GM18861 (cell line): ENCODE results near the gene AP2B1.
"Not testable (repeated sequence)": the region's sequence is repeated elsewhere in the genome, so short reads cannot be mapped to it uniquely, and the experiment has no call there.

Experiments
- ATAC-seq: cut with Tn5 transposase; IDR thresholded peaks from one replicate; pipeline ENCODE4 v1.9.1; 2021; ENCODE audit not compliant: unreplicated experiment

AP2B1 gene

GRCh38 chr17:35744830-35745229 is 157.7 kb downstream of the AP2B1 start:
- no peak for ATAC-seq

DNA sequence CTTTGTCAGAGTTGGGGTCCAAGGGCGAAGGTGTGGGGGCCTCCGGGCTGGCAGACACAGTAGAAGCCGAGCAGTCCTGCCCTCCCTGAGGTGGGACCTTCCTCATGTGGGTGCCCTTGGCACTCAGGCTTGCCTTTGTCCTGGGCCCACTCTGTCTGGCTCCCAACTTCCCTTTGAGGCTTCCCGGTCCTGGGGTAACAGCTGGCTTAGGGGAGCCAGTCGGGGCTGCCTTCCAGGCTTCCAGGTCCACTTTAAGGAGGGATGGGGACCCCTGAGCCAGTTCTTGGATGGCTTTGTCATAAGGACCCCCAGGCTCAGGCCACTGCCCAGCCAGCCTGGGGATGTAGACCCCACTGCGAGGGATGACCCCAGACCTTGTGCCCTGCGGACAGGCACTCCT is 158.1 kb downstream of the AP2B1 start:
- no peak for ATAC-seq

GRCh38 chr17:35745749-35746320 is 158.7 kb downstream of the AP2B1 start:
- no peak for ATAC-seq

- no peak for ATAC-seq
Observed at GRCh38 chr17:35747540-35748017, 160.5 kb downstream of the AP2B1 start.

- ATAC-seq, result no peak
Observed at GRCh38 chr17:35748341-35748841, 161.3 kb downstream of the AP2B1 start.

DNA sequence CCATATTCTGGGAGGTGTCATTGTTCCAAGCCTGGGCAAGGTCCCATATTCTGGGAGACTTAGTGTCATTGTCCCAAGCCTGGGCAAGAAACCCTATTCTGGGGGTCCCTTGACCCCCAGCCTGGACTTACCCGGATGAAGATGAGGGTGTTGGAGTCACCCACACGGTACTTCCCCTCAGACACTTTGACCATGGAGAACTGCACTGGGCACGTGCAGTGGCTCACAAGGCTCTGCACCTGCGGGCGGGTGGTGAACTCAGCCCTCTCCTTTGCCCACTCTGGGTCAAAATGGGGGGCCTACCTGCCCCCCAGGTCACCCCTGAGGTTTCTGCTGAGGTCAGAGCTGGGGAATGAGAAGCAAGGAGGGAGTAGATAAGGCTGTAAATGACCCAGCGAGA is 161.9 kb downstream of the AP2B1 start:
- ATAC-seq, result no peak

DNA sequence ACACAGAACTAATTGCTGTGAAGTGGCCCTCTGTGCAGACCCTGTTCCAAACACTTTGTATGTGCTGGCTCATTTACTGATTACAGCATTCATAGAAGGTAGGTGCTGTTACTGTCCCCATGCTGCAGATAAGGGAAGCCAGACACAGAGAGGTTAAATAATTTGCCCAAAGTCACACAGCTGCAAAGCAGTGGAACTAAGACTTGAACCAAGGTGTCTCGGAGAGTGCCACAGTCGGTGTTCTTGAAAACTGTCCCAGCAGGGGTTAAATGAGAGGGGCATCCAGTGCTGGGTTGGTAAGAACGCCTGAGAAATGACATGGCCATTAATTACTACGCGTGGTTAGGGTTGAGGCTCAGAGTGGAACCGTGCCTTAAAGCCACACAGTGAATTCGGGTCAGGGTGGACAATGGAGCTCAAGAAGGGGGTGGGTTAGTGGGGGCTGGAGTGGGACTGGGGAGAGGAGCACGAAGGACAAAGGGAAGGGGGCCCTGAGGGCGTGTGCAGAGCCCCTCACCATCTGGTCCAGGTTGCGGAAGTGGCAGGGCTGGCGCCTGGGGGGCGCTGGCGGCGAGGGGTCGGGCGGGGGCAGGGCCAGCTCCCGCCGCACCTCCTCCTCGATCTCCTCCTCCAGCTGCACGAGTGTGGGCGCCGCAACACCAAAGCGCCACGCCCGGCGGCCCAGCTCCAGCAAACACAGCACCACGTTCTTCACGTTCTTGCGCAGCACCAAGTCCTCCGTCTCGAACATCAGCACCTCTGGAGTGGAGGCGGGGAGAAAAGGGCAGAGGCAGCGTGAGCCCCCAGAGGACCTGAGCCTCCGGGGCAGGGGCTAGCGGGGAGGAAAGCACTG is 162.7 kb downstream of the AP2B1 start:
- ATAC-seq, result no peak

GRCh38 chr17:35750526-35751395 is 163.6 kb downstream of the AP2B1 start:
- ATAC-seq, result no peak

GRCh38 chr17:35751541-35751940 is 164.4 kb downstream of the AP2B1 start:
- not testable (repeated sequence) for ATAC-seq

GRCh38 chr17:35752471-35752870 is 165.3 kb downstream of the AP2B1 start:
- no peak for ATAC-seq

DNA sequence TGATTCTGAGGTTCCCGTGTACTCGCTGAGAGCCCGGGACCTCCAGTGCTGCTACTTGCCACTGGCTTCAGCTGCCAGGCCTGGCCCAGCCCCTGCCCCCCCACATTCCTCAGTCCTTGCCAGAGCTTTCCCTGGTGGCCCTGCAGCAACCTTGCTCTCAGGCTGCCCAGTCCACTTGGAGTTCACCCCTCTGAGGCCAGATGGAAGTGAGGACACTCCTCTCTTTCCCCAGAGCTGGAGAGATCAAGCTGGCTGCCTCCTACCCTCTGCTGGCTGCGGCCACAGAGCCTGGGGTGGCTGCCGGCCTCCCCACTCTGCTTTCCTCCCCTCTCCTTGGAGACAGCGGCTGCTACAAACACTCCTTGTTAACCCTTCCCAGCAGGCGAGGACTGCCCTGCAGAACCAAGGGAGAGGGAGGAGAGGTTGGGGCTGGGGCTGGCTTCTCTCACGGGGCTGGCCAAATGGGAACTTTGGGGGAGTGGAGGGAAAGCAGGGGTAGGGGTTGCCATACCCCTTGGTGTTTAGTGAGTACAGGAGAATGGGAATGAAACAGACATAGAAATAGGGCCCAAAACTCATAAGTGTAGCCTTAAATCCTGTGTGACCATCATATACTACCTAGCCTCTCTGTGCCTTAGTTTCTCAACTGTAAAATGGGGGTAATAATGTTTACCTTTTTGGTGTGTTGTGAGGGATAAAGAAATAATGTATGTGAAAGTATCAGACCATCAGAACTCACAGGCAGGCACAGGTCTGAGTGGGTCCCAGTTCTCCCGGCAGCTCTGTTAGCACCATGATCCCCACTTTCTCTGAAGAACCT is 166.0 kb downstream of the AP2B1 start, which contains the start of gene GAS2L2:
TSS of gene GAS2L2 (minus strand) at position 295 of the 820 bp plus-strand sequence. CDS start 389 bp downstream, outside the sequence.
- no peak for ATAC-seq

DNA sequence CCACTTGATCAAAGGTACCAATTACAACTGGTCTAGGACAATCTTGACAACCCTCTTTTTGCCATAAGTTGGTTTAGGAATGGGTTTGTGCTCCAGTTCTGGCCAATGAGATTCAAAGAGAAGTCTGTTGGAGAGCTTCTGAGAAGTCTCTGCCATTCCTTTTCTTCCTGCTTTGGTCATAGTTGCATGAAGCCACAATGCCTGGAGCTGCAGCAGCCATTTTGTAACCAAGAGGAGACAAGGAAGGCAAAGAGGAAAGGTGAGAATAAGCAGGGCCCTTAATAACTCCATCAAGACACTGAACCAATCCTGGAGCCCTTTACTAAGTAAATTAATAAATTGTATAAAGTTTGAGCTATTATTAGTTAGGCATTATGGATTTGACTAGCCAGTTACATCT is 170.1 kb downstream of the AP2B1 start:
- no peak for ATAC-seq

DNA sequence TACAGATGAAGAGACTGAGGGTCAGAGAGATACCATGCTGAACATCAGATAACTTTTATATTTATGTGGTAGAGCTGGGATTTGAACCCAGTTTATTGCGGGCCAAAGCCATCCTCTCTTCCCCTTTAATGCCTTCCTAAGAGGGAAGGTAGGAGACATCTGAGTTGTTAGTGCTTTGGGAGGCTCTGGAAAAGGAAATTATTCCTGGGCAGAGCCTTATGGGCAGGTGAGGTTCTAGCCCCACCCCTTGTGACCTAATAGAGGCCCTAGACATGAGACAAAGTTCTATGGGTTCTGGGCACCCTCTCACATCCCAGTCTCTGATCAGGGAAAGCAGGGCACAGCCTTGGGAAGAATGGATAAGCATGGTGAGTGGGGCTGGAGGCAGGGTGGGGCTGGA is 173.5 kb downstream of the AP2B1 start, which contains the start of gene C17orf50:
TSS of gene C17orf50 (plus strand) at position 301 of the 400 bp plus-strand sequence. CDS start at position 356, 55 bp downstream.
- ATAC-seq, result no peak

DNA sequence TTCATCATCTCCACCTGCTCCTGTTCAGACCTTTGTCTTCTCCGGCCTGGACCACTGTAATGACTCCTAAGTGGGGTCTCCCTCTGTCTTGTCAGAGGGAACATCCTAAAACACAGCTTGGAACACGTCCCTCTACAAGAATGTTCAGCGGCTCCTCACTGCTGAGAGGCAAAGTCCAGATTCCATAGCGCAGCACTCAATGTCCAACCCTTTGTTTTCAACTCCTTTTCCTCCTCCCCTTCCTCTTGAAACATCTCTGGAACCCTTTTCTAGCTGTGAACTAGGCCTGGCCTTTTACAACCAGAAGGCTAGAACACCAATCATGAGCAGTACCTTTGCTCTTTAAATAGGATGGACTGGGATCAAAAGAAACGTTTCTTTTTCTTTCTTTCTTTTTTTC is 174.5 kb downstream of the AP2B1 start:
- ATAC-seq, result no peak

DNA sequence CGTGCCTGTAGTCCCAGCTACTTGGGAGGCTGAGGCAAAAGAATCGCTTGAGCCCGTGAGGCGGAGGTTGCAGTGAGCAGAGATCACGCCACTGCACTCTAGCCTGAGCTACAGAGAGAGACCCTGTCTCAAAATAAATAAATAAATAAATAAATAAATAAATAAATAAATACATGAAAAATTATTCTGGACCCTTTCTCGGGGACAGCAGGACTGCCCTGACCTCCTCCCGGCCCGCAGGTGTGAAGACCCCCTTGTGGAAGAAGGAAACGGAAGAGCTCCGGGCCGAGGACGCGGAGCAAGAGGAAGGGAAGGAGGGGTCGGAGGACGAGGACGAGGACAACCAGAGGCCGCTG is 176.6 kb downstream of the AP2B1 start:
- no peak for ATAC-seq

- peak; percentile 80 for ATAC-seq
Observed at GRCh38 chr17:35764123-35764991, 177.2 kb downstream of the AP2B1 start.

DNA sequence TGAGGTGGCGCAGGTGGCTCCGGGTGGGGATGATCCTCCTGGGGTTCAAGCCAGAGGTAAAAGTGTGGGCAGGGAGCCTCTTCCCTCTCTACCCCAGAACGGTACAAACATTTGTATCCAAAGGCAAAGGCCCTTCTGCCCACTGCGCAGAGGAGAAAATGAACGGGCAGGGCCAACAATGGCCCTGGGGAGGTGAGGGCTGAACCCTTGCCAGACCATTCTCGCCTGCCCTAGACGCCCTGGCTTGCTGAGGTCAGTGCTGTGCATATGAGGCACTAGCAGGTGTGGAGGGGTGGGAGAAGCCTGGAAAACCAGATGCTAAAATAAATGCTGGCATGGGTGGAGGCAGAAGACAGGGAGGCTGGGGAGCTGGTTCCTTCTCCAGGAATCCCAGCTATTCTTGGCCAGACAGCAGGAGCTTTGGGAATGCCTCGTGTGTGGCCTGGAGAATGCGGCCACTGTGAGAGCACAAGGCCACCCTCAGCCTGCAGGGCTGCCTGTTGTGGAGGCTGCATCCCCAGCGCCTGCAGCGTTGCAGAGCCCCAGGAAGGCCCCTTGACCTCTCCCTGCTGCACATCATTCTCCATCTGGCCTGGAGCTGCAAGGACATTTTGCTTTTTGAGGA is 178.1 kb downstream of the AP2B1 start:
- ATAC-seq, result no peak

DNA sequence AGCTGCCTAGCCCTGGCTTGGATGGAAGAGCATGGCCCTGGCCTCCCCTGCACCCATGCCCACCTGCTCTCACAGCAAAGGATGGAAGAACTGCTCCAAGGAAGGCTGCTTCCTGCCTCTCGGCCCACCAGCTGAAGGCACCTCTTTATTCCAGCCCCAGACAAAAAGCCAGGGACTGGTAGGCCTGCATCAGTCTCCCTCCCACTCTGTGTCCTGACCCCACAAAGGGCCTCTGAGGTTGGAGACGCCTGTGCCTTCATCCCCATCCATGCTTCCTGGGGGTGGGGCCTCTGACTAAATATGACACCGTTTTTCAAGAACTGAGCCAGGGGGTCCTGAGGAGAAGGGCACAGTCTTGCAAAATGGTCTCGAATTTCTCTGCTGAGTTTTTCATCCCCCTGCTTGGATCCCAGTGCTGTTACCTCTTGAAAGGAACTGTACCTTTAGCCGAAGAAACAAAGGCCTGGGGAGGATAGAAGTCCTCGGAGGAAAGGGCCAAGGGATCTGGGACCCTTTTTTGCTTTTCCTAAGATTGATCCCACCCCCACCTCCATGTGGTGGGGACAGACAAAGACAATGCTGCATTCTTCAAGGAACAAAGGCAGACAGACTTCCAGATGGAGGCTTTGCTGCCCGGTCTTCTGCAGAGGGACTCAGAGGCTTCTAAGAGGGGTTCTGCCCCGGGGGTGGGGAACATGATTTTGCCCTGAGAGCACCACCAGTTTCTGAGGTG is 178.8 kb downstream of the AP2B1 start:
- ATAC-seq, result no peak
